ENCODE measurements around the gene ITGA5. TPM values are rescaled to one million over a fixed set of nuclear protein-coding genes. Genes with fewer than 3 reads are reported as not detected.
A peak's percentile ranks its signal among the peaks of the same experiment; 100 is the strongest.

ITGA5 gene
- total and polyA plus RNA-seq, 12 donors: 15.7 to 141 (median 72.2) TPM

DNA sequence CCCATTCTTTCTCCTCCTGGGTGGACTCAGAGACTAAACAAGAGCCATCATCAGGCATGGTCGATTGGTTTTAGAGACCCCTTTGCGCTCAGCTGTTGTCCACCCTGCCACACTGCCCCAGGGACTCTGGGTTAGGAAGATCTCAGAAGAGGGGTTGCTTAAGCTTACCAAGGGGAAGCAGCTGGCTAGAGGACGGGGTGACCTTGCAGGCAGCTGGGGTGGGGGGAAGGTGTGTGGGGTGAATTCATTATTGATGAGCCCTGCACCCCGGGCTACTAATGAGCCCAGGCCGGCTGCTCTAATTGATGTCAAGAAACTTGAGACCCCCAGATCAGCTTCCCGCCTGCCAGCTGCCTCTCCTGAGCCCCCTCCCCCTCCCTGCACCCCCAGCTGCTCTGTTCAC, 25.9 kb downstream of the ITGA5 start:
- DNase-seq: no peak
- H3K27me3 ChIP-seq: no peaks in the 10 kb centered on the region
- no peaks in the 10 kb centered on the region for H3K9me3 ChIP-seq (replicated peaks in 1 of 3)
- TF ChIP-seq POLR2A (IDR thresholded peaks at IDR 0.05) (no peak), CTCF (IDR thresholded peaks at IDR 0.05) (no peak)
- no peak overlapping the region for H3K27ac ChIP-seq
- WGBS, 4 donors: 56 to 70% (median 61%) methylated on average over 5 to 6 of the region's 6 CpGs
- intact Hi-C loops (cut with DNase I): no loop called here
- H3K4me1 ChIP-seq (replicated peaks in 1 of 2): no peaks in the 10 kb centered on the region
- H3K4me3 ChIP-seq: no peak overlapping the region
- H3K36me3 ChIP-seq (replicated peaks in 1 of 2): peaks cover 0 to 37% of the 10 kb centered on the region in 2 donors

DNA sequence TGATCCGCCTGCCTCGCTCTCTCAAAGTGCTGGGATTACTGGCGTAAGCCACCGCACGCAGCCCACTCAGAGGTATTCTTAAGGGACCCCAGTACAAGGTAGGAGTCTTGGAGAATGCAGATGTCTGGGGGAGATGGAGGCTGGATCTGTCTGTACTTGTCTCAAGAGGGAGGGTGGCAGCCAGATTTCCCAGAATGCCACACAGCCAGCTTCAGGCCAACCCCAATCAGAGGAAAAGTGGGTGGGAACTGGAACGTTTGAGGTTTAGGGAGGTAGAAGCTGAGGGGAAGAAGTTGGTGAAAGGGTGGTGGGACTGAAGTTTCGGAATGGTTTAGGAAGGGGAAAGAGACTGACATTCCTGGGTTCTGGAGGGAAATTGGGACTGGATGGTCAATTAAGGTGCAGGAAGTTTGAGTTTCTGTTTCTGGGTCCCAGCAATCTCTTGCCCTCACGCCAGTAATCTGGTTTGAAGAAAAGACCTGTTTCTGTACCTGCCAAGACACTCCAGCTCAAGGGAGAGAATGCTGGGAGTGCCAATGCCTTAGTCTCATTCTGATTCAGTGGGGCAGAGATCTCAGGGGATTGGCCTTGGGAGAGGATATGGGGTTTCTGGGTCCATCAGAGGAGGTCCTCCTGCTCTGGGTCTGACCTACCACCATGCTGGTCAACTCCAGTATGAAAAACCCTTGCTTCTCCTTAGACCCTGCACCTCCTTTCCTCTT, 26.4 kb downstream of the ITGA5 start:
- H3K27ac ChIP-seq: no peak overlapping the region
- intact Hi-C loops (cut with DNase I): no loop called here
- TF ChIP-seq CTCF (IDR thresholded peaks at IDR 0.05): no peak
- TF ChIP-seq POLR2A (IDR thresholded peaks at IDR 0.05): no peak
- H3K27me3 ChIP-seq: no peaks in the 10 kb centered on the region
- H3K4me3 ChIP-seq: no peak overlapping the region
- WGBS, 4 donors: 85 to 89% (median 86%) methylated on average over 8 of the region's 8 CpGs
- DNase-seq: no peak
- H3K9me3 ChIP-seq (replicated peaks in 1 of 3): no peaks in the 10 kb centered on the region
- no peaks in the 10 kb centered on the region for H3K4me1 ChIP-seq (replicated peaks in 1 of 2)
- H3K36me3 ChIP-seq (replicated peaks in 1 of 2): peaks cover 0 to 32% of the 10 kb centered on the region in 2 donors

DNA sequence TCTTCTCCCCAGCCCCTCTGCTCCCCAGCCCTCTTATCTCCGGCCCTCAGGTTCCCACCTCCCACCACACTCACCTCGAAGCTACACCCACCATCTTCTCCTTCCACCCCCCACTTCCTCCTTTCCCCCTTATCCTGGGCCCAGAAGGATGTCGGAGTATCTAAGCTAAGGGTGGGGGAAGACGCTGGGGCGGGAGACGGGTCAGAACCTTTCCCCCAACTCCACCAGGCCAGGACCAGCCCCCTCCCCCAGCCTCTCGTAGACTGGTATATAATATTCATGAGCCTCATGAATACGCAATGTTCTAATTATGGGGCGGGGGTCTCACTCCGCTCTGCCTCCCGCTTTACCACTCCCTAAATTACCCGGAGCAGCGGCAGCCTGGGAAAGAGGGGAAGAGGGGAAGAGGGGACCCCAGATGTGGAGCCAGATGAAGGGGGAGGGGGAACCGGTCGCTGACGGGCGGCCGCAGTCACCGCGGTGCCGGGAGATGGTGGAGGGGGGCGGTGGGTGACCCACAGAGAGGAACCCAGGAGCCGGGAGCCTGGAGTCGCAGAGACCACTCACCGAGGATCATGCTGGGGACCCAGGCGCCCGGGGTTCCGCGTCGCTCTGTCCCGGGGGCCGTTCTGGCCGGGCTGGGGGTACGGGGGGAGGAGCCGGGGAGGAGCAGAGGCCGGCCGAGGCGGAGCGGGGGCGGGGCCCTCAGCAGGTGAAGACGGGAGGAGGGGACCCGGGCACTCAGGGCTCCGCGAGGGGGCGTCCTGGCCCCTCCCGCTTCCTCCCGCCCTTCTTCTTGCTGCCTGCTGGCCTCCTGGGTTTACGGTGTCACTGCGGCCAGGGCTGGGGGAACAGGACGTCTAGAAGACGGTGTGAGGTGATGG, 28.2 kb downstream of the ITGA5 start:
- H3K9me3 ChIP-seq (replicated peaks in 1 of 3): no peaks in the 10 kb centered on the region

More for the DNA sequence above, 28.2 kb downstream of the ITGA5 start:
- TF ChIP-seq CTCF (IDR thresholded peaks at IDR 0.05) (no peak), POLR2A (IDR thresholded peaks at IDR 0.05) (no peak)
- intact Hi-C loops (cut with DNase I): no loop called here
- Histone ChIP-seq H3K4me3 (peak overlapping the region in 2 of 4 donors; percentile 13 to 57), H3K4me1 (replicated peaks in 1 of 2) (peaks cover 0 to under 1% of the 10 kb centered on the region in 2 donors), H3K36me3 (replicated peaks in 1 of 2) (peaks cover 0 to 14% of the 10 kb centered on the region in 2 donors), H3K27ac (no peak overlapping the region), H3K27me3 (no peaks in the 10 kb centered on the region)
- DNase-seq: peak in 1 of 7 donors; percentile 42
- 20 to 32% (median 26%) methylated on average over 26 to 51 of the region's 51 CpGs for WGBS, 4 donors
